ENCODE results near the gene ALKBH8. TPM values are rescaled to one million over a fixed set of nuclear protein-coding genes. Genes with fewer than 3 reads are reported as not detected.

The ALKBH8 gene
- total and polyA plus RNA-seq, 2 of the 13 experiments (the other 11 are each of a cell fraction or from before 2014, with no cell fraction given) = 2.4 to 9.1 TPM

DNA sequence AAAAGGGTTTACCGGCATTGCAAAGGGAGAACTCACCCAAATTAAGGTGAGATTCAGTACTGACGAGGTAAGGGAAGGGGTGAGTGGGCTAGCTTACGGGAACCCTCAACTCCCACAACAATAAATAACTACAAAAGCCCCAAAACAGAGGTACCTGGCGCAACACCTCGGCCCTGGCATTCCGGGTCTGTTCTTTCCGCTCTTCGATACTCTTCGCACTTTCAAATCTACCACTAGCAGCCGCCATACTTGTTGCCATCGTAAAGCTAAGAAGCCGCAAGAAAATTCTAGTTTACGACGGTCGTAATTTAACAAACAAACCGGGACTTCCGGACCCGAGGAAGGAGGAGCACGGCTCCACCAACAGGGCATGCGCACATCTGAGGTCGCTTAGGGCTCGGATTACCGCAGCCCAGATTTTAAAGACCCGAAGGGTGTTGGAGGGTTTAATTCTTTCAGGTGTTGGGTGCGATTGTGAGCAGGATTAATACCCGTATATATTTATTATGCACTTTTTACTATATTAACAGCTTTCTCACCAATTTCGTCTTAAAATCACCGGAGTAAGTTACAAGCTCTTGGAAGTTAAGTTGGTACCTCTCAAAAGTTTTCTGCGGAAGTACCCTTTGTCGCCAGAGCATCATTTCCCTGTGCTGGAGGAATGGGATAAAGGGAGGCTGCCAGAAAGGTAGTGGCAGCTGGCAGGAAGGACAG, 107.8 kb downstream of the ALKBH8 start, which contains the start of gene CWF19L2 (continued):
- TF ChIP-seq, protein P1, sequence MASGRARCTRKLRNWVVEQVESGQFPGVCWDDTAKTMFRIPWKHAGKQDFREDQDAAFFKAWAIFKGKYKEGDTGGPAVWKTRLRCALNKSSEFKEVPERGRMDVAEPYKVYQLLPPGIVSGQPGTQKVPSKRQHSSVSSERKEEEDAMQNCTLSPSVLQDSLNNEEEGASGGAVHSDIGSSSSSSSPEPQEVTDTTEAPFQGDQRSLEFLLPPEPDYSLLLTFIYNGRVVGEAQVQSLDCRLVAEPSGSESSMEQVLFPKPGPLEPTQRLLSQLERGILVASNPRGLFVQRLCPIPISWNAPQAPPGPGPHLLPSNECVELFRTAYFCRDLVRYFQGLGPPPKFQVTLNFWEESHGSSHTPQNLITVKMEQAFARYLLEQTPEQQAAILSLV (CRISPR knock-in tag; IDR thresholded peaks at IDR 0.05; ENCODE audit: borderline replicate concordance) = no peak
- no peak for TF ChIP-seq ZNF564 (CRISPR knock-in tag; IDR thresholded peaks at IDR 0.05)
- no peak for TF ChIP-seq ZNF432 (CRISPR knock-in tag; IDR thresholded peaks at IDR 0.05; ENCODE audit: borderline replicate concordance)
- peak; percentile 89 for TF ChIP-seq ASH2L (IDR thresholded peaks at IDR 0.05; ENCODE audit: insufficient read length, low read depth, low read length)
- TF ChIP-seq, protein P2, sequence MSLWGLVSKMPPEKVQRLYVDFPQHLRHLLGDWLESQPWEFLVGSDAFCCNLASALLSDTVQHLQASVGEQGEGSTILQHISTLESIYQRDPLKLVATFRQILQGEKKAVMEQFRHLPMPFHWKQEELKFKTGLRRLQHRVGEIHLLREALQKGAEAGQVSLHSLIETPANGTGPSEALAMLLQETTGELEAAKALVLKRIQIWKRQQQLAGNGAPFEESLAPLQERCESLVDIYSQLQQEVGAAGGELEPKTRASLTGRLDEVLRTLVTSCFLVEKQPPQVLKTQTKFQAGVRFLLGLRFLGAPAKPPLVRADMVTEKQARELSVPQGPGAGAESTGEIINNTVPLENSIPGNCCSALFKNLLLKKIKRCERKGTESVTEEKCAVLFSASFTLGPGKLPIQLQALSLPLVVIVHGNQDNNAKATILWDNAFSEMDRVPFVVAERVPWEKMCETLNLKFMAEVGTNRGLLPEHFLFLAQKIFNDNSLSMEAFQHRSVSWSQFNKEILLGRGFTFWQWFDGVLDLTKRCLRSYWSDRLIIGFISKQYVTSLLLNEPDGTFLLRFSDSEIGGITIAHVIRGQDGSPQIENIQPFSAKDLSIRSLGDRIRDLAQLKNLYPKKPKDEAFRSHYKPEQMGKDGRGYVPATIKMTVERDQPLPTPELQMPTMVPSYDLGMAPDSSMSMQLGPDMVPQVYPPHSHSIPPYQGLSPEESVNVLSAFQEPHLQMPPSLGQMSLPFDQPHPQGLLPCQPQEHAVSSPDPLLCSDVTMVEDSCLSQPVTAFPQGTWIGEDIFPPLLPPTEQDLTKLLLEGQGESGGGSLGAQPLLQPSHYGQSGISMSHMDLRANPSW (CRISPR knock-in tag; IDR thresholded peaks at IDR 0.05; ENCODE audit: borderline replicate concordance) = no peak
- TF ChIP-seq, protein P3, sequence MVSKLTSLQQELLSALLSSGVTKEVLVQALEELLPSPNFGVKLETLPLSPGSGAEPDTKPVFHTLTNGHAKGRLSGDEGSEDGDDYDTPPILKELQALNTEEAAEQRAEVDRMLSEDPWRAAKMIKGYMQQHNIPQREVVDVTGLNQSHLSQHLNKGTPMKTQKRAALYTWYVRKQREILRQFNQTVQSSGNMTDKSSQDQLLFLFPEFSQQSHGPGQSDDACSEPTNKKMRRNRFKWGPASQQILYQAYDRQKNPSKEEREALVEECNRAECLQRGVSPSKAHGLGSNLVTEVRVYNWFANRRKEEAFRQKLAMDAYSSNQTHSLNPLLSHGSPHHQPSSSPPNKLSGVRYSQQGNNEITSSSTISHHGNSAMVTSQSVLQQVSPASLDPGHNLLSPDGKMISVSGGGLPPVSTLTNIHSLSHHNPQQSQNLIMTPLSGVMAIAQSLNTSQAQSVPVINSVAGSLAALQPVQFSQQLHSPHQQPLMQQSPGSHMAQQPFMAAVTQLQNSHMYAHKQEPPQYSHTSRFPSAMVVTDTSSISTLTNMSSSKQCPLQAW (CRISPR knock-in tag; IDR thresholded peaks at IDR 0.05) = peak; percentile 78
- no peak for TF ChIP-seq SMYD3 (CRISPR knock-in tag; IDR thresholded peaks at IDR 0.05)
- TF ChIP-seq, protein P4, sequence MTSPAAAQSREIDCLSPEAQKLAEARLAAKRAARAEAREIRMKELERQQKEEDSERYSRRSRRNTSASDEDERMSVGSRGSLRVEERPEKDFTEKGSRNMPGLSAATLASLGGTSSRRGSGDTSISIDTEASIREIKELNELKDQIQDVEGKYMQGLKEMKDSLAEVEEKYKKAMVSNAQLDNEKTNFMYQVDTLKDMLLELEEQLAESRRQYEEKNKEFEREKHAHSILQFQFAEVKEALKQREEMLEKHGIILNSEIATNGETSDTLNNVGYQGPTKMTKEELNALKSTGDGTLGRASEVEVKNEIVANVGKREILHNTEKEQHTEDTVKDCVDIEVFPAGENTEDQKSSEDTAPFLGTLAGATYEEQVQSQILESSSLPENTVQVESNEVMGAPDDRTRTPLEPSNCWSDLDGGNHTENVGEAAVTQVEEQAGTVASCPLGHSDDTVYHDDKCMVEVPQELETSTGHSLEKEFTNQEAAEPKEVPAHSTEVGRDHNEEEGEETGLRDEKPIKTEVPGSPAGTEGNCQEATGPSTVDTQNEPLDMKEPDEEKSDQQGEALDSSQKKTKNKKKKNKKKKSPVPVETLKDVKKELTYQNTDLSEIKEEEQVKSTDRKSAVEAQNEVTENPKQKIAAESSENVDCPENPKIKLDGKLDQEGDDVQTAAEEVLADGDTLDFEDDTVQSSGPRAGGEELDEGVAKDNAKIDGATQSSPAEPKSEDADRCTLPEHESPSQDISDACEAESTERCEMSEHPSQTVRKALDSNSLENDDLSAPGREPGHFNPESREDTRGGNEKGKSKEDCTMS (CRISPR knock-in tag; conservative IDR thresholded peaks at IDR 0.05) = no peak
- TF ChIP-seq, protein P5, sequence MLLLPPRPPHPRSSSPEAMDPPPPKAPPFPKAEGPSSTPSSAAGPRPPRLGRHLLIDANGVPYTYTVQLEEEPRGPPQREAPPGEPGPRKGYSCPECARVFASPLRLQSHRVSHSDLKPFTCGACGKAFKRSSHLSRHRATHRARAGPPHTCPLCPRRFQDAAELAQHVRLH (CRISPR knock-in tag; IDR thresholded peaks at IDR 0.05; ENCODE audit: borderline replicate concordance, low read depth) = no peak
- no peak for TF ChIP-seq BHLHE40 (IDR thresholded peaks at IDR 0.05; ENCODE audit: low read length)
- peak; percentile 94 for TF ChIP-seq KMT2A (CRISPR knock-in tag; IDR thresholded peaks at IDR 0.05)
- peak; percentile 12; the same call in 1 of the 2 replicates for TF ChIP-seq PITX1 (CRISPR knock-in tag; IDR thresholded peaks at IDR 0.05)
- peak; percentile 85; the same call in 1 of the 2 replicates for TF ChIP-seq YEATS2 (CRISPR knock-in tag; IDR thresholded peaks at IDR 0.05; ENCODE audit: borderline replicate concordance)
- TF ChIP-seq TOPORS (CRISPR knock-in tag; IDR thresholded peaks at IDR 0.05) = no peak
- TF ChIP-seq SP140L (CRISPR knock-in tag; IDR thresholded peaks at IDR 0.05; ENCODE audit: borderline replicate concordance) = no peak
- TF ChIP-seq SRF (IDR thresholded peaks at IDR 0.05; ENCODE audit: low read depth, low read length) = peak; percentile 31; the same call in 1 of the 2 replicates
- no peak for TF ChIP-seq HNF4G (IDR thresholded peaks at IDR 0.05; ENCODE audit: borderline replicate concordance, low read depth, low read length)
- TF ChIP-seq HNF4G (CRISPR knock-in tag; IDR thresholded peaks at IDR 0.05; ENCODE audit: borderline replicate concordance, low read depth) = no peak
- no peak for TF ChIP-seq MAFG (CRISPR knock-in tag; IDR thresholded peaks at IDR 0.05)
- no peak for TF ChIP-seq WIZ (CRISPR knock-in tag; IDR thresholded peaks at IDR 0.05)
